GM10266 (cell line): Measurements from ENCODE around the gene SPOP.

Experiments
- DNase-seq: peaks from one replicate; pipeline ENCODE4 v3.0.0; 2012; ENCODE audit errors: extremely low spot score
- TF ChIP-seq, protein P1 (sequence below): IDR thresholded peaks from 2 replicates; pipeline ENCODE4 v1.5.1; 2012; ENCODE audit warnings: mild to moderate bottlenecking, low read depth; ENCODE audit not compliant: control insufficient read depth, insufficient read depth; ENCODE audit errors: missing control alignments

Gene SPOP

DNA sequence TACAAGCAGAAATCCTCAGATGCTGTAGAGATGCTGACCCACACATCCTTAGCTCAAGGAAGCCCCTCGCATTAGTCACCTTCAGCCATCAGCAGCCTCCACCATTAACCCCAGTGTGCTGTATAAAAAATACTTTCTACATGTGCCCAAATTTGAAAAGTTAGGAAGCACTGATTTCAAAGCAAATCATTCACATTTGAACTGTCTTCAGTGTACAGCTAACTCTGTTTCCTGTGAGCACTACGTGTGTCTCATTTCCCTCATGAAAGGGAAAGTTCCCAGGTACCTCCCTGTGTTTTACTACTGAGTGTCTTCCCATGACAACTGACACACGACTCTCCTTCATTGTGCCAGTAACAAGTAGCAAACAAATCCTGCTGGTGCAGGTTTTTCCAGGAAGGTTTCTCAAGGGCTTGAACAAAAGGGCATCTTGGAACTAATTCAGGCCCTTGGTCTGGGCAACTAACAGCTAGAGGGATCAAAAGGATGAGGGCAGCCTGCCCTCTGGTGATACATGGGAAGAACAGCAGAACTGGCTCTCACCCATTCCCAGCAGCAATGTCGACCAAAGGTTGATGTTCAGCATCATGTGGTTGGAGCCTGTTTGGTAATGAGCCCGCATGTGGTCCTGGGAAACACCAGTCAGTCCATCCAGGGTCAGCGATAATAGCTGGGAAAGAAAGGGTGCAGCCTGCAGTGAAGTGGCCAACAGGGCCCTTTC is 25.8 kb upstream of the SPOP start:
- DNase-seq: peak; percentile 24
- TF ChIP-seq, protein P1, sequence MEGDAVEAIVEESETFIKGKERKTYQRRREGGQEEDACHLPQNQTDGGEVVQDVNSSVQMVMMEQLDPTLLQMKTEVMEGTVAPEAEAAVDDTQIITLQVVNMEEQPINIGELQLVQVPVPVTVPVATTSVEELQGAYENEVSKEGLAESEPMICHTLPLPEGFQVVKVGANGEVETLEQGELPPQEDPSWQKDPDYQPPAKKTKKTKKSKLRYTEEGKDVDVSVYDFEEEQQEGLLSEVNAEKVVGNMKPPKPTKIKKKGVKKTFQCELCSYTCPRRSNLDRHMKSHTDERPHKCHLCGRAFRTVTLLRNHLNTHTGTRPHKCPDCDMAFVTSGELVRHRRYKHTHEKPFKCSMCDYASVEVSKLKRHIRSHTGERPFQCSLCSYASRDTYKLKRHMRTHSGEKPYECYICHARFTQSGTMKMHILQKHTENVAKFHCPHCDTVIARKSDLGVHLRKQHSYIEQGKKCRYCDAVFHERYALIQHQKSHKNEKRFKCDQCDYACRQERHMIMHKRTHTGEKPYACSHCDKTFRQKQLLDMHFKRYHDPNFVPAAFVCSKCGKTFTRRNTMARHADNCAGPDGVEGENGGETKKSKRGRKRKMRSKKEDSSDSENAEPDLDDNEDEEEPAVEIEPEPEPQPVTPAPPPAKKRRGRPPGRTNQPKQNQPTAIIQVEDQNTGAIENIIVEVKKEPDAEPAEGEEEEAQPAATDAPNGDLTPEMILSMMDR: peak; percentile 77

DNA sequence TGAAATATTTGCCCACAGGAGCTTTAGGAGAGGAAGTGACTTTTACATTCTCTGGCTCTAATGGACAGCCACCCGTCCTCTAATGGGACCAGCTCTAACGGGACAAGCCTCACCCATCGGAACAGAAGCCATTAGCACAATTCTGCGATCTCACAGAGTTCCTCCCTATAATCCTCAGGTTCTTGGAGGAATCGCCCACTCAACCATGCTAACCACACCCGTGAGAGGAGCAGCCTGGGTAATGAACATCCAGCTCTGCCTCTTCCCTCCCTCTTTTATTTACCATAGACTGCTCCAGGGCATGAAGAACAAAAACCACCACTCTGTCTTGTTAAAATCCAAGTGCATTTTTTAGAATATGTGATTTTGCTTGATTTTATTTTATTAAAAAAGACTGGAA is 23.1 kb upstream of the SPOP start:
- TF ChIP-seq, protein P1: no peak

DNA sequence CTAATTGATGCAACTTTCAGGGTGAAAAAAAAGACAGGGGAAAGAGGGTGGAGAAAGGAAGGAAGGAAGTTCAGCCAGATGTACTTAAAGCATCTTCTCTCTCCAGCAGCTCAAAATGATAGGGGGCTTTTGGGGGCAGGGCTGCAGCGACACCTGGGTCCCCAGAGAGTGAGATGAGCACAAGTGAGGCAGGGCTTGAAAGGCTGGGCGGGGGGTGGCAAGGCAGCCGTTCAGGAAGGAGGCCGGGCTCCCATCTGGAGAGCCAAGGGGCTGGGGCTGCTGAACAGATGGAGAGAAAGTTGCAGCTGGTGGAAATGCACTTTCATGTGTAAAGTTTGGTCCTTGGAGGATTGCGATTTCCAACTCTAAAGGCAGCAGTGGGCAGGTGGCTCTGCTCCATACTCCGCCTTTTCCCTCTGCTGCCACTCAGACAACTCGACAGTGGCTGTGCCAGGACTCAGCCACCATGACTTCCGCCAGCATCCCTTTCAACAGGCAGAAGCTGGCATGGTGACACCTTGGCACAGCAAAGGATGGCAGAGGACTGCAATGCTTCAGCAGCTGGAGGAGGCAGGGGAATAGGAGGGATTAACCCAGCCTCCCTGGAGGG is 22.2 kb upstream of the SPOP start:
- TF ChIP-seq, protein P1: no peak

More for the DNA sequence above, 23.1 kb upstream of the SPOP start:
- no peak for DNase-seq

DNA sequence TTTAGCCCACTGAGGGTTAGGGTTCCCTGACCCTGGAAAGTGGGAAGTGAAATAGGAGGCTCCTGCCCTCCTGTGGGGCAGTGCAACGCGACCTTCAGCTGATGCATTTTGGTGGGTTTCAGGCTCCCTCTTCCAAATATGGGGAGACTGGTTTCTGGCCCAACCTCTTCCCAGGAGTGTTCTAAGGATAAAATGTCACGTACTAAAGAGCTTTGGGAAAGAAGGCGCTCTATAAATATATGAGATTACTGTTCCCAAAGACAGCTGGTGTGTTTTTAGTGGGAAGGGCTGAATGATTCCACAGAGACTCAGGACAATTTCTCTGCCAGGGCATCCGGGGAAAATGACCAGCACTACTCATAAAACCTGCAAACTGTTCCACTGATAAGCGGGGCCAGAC is 20.1 kb upstream of the SPOP start:
- DNase-seq: no peak
- TF ChIP-seq, protein P1: no peak

More for the DNA sequence above, 22.2 kb upstream of the SPOP start:
- DNase-seq: no peak

DNA sequence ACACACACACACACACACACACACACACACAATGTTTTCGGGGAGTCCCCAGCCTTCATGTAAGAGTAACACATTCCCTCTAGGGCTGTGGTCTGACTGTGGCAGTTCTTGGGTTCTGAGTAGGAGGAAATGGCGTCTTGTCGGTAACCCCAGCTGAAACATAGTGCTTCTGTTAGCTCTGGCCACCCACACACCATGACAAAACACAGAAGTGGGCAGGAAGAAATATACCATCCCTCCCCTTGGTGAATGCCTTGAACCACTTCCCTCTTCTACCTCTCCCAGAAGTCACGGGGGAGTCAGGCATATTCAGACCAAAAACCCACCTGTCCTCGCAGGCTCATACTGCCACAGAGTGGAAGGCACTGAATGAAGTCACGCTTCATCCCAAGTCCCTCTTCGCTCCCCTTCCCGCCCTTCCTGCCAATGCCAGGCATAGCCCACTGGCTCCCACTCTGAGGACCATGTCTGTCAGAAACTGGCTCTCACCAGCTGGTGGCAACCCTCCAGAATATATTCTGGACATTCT is 18.4 kb upstream of the SPOP start:
- peak; percentile 71 for DNase-seq
- TF ChIP-seq, protein P1: peak; percentile 15

DNA sequence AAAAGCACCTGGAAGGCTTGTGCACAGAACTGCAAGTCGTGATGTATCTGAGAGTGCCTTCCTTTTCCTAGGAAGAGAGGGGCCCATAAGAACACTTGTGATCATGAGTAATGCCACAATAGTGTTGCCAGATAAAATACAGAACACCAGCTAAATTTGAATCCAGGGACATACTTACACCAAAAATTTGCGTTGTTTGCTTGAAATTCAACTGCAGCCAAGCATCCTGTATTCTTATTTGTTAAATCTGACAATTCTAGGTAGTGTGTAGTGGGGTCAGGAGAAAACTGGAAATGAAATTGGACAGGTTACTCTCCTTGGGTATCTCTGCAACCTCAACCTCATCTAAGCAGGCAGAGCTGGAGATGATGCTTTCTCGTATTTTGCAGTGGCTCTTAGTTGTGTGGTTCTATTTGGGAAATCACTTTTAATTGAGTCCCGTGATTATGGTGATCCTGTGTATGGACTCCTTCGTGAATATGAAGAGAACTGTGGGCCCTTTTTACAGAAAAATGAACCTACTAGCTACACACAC is 17.9 kb upstream of the SPOP start:
- DNase-seq: no peak
- TF ChIP-seq, protein P1: no peak
